G401.6 (cell line): ENCODE results near the gene TBRG1.
A peak's percentile ranks its signal among the peaks of the same experiment; 100 is the strongest.

ENCODE experiments used
- FAIRE-seq: peaks from 2 replicates; lab custom pipeline; 2012; peaks lifted over from hg19 to GRCh38; lab: Jason Lieb, UNC

Gene TBRG1

DNA sequence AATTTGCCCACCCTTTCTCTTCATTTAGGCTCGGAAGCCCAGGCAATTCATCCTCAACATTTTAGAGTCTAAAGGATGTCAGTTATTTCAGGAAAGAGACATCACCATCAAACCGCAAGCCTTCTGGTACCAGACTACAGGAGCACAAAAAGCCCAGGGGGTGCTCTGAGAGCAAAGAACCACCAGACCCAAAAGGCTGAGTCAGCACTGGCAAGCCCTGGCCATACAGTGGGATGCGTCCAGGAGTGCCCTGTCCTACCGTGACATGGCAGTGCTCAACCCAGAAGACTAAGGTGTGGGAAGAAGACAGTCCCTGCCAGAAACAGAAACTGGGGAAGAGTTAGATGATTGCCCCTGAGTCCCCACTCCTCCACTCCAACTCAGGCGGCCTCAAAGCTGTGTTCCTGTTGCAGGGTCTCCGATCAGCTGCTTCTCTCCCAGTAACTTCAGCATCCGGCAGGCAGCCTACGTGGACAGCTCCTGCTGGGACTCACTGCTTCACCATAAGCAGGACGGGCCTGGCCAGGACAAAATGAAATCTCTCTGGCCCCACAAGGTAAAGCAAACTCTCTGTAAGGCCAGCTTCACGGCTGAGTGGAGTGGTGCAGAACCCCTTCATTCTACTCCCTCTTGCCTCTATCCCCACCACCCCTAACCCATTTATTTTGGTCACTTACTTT, 10.0 kb upstream of the TBRG1 start:
- FAIRE-seq = no peak

DNA sequence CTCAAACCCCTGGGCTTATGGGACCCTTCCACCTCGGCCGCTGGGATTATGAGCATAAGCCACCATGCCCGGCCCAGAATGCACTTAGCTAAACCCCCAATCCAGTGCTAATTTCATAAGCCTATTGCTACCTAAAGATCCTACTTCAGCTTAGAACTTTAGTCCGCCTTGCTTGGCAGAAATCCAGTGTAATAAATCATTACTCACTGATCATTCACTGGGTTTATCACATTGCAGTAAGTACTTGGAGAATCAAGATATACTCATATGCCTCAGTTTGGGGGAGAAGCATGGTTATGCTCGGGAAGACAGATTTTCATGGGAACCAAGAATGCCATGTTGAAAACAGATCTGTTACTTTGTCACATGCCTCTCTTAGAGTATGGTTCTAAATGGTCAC, 3.8 kb upstream of the TBRG1 start:
- no peak for FAIRE-seq

DNA sequence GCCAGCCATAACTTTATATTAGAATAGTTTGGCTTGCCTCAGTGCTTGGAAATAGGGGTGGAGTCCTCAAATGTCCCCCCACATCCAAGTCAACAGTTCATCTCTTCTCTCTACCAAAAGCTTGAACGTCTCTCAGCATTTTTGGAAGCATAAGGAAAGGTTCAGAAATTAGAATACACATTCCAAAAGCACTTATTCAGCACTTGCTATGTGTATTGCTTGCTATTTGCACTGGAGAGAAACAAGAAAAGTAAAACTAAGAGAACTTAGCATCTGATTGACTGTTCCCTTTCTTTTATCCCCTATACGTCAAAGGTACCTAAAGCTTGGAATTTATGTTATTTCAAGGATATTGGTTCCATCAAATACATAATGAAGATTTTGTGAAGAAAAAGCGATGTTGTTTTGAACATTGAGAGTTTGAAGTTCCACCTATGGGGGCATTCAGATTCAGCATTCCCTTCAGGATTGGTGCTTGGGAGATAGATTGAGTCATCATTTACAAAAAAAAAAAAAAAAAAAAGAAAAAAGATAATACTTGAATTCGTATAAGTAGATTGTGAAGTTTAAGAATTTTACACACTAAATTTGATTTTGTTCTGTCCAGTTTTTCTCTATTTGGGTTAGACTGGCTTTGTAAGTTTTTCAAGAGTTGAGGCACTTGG, 1.3 kb downstream of the TBRG1 start:
- FAIRE-seq = no peak

DNA sequence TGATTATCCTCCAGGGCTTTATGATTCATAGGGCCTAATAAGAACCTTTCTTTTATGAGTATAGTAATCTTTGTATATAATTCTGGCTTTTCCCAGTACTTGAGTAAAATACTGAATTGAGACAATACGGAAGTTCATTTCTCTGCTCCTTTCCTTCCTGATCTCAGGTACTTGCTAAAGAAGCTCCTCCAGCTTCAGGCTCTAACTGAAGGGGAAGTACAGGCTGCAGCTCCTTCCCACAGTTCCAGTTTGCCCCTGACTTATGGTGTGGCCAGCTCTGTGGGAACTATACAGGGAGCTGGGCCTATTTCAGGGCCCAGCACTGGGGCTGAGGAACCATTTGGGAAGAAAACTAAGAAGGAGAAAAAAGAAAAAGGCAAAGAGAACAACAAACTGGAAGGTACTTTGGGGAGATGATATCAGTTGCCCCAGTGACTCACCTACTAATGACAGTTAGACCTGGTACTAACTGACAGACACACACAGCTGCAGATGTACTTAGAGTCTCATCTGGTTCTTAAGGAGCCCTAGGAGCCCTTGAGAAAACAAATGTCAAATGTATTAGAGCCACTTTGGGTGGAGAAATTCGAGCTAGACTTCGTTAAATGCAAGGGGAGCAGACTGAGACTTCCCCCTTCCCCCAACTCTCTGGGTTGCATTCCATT, 3.0 kb downstream of the TBRG1 start:
- no peak for FAIRE-seq

DNA sequence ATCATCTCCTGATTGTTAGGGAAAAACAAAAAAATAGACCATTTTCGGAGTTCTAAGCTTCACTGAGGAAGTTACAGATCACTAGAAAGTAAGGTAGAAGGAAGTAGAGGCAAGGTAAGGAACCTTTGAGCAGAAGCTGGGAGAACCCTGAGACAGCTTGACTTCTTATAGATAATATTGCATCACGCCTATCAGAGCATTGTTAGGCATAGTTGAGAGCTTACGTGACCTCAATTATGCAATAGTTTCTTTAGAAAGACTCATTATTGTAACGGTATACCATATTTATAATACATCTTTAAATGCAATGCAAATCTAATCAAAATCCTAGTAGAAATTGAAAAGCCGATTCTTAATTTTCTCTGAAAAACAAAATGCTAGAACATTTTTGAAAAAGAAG, 4.9 kb downstream of the TBRG1 start:
- no peak for FAIRE-seq

DNA sequence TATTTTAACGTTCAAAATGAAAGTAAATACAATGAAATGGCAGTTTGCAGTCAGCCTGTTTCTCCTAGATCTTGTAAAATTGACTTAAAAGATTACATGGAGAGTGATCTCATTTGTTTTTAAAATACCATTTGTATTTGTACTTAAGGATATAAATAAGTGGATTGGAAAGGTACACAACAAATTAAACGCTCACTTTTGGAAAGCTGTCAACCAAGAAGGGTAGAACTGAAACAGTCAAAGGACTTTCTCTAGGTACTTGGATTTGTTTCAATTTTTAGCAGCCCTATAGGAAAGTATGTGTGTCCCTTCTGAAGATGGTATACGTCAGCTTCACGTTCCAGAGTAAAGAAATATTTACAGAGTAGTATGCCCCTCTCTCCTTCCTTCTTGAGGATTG, 7.3 kb downstream of the TBRG1 start:
- FAIRE-seq = no peak

DNA sequence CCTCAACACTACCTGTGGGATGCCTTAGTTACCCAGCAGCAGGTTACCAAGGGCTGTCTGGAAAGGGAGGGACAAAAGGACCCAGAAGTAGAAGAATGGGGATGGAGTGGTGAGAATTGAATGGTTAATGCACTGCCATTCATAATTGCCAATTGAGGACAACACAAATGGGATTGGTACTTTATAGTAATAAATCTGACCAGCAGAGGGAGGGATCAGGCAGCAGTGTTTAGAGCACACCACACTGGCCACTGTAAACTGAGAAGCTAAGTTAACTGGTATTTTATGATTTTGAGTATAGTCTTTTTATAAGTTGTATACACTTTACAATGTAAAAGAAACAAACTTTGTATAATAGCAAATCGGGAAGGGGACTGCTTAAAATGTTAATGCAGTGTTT, 10.7 kb downstream of the TBRG1 start:
- FAIRE-seq = peak; percentile 15

DNA sequence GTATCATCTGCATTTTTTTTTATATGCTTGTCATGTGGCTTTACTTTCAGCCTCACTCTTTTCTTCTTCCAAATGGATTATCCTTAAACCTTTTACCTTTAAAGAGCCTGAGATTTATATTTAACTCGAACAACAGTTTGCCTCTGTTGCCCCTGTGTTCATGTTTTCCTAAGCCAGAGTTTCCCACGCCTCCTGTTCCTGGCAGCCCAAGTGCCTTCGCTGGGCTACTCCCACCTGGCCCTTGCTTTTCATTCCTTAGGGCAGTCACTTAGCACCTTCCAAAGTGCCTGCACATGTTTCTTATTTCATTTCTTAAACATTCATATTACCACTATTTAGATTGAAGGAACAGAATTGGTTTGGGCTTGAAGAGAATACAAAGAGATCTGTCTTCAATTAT, 13.3 kb downstream of the TBRG1 start:
- FAIRE-seq = no peak

DNA sequence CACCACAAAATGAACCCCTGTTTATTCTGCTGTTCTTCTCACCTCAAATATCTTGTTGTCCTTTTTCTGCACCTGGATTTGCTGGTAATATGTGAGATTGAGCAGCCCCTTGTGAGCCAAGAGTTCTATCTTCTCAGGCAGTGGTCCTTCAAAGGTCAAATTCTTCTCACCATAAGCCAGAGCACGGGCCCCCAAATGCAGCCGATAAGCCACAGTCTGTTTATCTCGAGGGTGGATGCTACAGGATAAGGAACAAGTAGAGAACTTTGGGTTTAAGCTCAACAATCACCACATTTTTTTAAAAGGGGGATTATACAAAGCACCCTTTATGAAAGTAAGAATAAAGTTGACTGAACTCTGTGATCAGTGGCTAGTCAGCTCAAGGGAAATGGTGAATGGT, 15.8 kb downstream of the TBRG1 start:
- no peak for FAIRE-seq

DNA sequence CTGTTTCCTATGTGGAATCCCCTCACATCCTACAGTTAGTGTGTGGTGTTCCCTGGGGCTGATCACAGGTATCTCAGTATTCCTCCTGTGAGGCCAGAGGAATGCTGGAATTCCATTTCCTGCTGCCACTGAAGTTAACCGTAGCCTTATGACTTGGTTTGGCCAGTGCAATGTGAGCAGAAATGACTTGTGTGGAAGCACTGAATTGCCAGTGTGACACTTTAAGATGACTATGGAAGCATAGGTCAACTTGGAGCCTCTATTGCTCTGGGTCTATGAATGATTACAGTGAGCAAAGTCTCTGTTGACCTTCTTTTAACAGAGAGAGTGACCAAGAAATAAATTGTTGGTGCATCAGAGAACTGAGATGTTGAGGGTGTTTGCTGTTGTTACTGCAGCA, 16.5 kb downstream of the TBRG1 start:
- FAIRE-seq = no peak

DNA sequence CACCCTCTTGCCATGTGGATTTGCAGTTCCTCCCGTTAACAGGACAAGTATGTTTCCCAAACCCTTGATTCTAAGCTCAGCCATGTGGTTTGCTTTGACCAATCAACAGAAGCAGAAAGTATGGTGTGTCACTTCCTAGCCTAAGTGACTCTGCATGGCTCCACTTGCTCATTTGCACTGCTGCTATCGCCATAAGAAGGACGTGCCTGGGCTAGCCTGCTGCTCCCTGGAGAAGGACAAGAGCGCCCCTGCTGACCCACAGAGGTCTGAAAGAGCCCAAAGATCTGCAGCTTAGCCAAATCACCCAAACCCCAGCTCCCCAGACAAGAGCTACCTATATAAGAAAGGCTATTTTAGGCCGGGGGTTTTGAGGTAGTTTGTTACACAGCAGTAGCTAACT, 18.0 kb downstream of the TBRG1 start:
- FAIRE-seq = no peak

DNA sequence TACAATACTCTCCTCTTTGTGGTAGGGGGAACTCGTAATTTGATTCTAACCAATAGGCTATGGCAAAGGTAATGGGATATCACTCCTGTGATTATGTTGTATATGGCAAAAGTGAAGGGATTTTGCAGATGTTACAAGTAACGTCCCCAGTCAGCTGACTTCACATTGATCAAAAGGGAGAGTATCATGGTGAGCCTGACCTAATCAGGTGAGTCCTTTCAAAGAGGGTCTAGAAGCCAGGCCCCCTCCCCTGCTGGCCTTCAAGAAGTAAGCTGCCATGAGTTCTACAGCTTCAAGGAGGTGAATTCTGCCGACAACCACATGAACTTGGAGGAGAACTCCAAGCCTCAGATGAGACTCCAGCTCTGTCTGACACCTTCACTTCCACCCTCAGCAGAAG, 20.0 kb downstream of the TBRG1 start:
- FAIRE-seq = no peak

DNA sequence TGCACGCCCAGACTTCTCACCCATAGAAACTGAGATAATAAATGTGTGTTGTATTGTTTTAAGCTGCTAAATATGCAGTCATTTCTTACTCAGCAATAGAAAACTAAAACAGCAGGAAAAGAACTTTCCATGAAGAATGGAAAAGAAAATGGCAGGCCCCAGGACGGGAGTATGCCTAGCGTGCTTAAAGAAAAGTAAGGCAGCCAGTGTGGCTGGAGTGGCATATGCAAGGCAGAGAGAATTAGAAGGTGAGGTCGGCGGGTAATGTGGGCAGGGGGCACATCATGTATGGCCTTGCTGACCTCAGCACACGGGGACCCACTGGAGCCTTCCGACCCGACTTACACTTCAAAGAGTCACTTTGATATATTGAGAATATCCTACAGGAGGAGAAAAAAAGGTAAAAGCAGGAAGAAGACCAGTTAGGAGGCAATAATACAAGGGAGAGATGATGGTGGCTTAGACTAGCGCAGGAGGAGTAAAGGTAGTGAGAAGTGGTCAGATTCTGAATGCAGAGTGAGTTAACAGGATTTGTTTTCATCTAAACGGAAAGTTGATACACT, 20.5 kb downstream of the TBRG1 start:
- FAIRE-seq = no peak

DNA sequence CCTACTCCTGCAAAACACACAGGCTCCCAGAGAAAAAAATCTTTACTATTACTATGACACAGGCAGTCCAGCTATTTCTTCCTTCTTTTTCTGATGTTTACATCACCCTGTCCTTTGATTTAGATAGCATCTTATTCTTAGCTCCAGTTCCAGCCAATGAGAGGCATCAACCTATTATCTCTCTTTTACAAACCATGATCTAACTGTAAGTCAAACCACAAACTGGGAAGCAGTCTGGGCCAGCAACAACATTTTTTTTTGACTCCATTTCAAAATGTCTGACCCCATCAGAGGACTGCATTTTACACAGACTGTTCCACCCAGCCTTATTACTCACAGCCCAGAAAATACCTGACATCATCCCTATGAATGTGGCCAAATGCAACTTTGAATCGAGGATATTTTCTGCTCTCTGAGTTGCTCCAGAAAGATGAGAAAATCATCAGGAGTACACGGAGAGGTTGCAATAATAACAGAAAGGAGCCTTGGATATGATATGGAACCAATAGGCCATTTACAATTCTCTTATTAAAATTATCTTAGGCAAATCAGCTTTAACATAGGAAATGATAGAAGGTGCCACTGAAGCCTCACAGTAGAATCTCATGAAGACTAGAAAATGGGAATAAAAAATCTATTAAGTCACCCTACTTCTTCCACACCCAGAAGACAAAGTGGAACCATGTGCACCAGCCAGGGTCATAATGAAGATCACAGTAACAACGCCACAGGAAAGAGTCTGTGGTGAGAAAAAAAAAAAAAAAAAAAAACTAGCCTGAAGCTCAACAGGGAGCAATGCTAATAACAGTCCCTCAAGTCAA, 21.2 kb downstream of the TBRG1 start:
- FAIRE-seq = no peak

DNA sequence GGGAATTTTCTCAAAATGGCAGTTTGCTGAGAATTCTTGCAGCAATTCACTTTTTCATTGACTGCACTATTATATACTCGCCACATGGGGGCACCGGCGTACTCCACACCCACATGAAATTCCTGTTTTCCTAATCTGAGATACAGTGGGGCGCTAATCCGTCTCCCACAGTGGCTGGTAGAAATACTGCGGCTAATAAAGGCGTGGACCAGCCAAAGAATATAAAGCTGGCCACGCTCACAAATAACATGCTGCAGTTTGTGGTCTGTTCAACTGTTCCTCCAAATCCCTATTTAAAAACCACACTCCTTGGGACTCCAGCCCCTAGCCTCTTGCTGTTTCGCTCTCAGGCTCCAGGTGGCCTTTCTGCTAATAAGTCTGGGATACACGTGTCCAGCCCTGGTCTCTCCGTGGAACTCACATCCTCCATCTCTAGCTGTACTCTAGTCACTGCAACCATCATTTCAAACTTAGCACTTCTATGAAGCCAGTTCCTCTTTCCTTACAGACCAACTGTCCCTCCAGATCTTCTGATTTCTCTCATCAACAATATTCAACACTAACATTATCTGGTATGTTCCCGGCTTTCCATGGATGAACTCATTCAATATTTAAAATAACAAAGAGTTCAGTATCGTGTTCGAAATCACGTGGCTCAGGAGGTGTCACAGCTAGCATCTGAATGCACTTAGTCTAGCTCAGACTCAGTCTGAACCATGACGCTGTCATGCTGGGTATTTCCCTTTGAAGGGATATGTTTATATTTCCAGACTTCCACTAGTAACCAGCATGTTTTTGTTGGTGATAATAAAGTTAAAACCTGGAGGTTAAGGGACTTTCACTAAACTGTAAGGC, 22.0 kb downstream of the TBRG1 start:
- FAIRE-seq = peak; percentile 85

DNA sequence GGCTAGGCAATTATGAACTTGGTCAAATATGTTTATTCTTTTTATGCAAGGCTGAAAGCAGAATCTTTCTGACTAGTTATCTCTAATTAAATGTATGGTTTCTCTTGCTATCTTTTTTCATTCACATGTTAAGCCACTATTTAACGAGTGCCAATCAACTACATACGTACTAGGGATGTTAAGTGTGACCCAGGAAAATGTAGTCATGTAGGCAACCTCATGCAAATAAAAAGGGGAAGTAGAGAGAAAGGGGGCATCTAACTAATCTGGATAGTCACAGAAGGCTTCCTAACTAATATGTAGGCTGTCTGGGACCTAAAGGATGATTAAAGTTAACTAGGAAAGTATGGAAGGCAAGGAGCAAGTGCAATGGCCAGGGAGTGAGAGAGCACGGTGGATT, 23.5 kb downstream of the TBRG1 start:
- no peak for FAIRE-seq

DNA sequence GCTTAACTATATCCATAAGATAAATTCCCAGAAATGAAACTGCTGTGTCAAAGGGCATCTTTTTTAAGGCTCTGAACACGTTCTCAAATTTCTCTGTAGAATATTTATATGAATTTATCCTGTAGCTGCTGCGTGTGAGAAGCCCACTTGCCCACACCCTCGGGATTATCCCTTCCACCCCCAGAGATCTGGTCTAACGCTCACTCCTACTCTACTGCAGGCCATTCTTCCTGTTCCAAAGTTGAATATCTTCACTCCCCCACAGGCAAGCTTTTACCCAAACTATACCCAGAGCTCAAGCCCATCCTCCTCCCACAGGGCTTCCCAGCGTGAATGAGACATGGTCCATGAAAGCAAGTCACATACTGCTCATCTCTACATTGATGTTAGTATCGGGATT, 25.9 kb downstream of the TBRG1 start:
- no peak for FAIRE-seq

DNA sequence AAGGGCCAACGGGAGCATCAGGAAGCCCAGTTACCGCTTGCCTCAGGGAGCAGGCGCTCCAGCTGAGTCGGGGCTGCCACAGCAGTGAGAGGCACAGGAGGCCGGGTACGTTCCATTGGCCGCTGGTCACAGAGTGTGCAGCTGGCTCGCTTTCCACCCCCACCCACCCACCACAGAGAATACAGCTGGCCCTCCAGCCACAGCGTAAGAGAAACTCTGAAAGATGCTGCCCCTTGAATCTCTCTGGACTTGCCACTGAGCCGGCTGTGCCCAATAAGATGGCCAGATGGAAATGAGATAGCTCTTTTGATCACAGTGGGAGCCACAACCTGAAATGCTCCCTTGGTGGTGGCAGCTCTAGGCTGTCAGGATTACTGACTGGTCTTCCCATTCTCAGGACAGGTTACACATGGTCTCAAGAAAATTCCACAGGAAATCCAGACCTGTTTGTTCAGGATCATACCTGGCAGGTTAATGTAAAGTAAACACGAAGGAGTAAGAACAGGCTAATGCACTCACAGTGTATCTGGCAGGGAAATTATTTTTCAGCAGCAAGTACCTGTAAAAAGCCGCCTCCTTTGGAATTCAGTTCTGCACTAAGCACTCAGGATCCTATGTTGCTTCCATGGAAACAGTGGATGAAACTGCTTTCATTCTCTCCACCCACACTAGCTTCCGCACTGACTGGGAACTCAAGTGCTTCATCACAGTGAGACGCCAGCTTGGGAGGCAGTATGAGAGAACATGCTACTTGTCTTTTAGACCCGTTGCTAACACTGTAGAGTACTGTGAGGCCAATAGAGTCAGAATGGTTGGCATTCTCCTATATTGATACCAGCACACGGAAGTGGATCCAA, 34.3 kb downstream of the TBRG1 start:
- FAIRE-seq = no peak

DNA sequence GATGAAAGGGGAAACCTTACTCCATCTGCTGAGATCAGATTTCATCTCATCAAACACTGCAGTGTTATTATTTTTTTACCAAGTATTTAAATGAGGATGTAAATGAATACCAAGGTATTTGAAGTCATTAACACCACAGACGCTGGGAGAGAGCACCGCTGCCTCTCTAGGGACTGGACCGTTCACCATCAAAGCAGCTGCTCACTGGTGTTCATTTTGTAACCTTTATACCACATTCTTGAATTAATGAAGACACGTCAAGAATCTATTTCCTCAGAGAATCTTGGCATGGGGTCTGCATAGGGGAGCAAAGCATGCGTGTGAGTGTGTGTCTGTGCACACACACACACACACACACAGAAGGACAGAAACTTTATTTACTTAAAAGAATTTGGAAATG, 35.2 kb downstream of the TBRG1 start:
- FAIRE-seq = no peak

DNA sequence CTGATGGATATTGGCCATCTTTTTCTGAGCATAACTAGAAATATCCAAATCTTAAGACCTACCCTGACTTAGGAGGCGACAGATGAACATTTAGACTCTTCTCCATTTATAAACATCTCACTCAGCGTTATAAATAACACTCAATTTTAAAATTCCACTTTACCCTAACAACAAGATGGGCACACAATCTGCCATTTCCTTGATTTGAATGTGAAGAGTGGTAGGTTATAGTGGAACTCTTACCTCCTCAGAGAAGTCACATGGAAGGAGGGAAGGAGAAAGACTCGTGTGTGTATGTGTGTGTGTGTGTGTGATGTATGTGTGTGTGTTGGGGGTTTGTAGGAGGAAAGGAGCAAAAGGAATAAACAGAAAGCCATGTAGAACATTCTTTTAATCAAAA, 35.8 kb downstream of the TBRG1 start:
- no peak for FAIRE-seq

DNA sequence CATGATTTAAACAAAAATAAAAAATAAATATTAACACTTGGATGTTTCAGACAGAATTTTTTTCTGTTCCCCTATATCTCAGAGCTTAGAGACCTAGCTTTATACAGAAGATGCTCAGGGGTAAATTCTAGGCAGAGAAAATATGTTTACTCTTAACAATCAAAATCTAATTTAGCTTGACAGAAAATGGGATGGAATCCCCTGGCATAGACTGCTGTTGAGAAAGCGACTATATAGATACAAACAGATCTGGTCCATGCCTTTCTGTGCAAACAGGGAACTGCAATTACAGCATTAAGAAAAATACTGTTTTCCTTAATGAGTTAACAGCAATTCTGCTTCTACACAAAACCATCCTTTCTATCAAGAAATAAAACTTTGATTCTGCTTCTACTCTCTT, 36.3 kb downstream of the TBRG1 start:
- FAIRE-seq = no peak
